Loucy (cell line): ENCODE data around the gene C5AR2.

Experiments used
- EZH2phosphoT487 ChIP-seq: fragments of 200-600 bp; IDR thresholded peaks from 2 replicates; pipeline ENCODE4 v1.6.1; 2018; ENCODE audit warnings: antibody characterized with exemption, mild to moderate bottlenecking, moderate library complexity, borderline replicate concordance
- TF ChIP-seq, protein P1 (sequence below): fragments of 200-600 bp; sonication (generic); conservative IDR thresholded peaks from 2 replicates; pipeline ENCODE4 v1.5.1; 2014; ENCODE audit warnings: mild to moderate bottlenecking, antibody characterized with exemption, low read length

DNA sequence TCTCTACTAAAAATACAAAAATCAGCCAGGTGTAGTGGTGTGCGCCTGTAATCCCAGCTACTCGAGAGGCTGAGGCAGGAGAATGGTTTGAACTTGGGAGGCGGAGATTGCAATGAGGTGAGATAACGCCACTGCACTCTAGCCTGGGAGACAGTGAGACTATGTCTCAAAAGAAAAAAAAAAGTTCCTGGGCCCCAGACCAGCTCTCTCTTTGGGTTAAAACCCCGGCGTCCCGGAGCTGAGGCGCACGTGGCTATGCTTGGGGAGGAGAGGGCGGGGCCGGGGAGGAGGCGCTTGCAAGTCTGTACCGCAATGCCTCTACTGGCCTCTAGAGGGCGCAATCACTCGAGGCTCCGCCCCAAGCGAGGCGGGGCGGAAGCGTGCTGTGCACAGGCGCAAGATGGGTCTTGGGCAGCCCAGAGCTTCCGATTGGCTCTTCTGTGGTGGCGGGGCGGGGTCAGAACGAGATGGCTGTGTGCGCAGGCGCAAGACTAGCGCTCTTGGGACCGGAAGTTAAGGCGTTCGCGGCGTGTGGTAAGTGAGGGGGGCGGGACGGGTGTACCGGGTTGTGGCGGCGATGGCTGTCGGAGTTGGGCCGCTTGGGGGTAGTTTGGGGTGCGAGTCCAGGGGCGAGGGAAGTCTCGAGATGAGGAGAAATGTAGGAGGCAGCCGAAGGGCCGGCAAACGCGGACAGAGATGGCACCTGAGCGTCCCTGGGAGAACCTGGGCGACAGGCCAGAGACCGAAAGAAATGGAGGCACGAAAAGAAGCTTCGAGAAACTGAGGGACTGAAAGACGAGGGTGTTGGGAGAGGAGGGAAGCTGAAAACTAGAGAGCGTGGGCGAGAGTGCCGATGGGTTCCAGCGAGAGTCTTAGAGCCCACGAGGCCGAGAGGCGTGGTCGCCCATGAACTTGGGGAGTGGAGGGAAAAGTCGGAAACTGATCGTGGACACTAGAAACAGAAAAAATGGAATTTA, 17.1 kb downstream of the C5AR2 start, which contains the start of gene DHX34:
- TF ChIP-seq, protein P1, sequence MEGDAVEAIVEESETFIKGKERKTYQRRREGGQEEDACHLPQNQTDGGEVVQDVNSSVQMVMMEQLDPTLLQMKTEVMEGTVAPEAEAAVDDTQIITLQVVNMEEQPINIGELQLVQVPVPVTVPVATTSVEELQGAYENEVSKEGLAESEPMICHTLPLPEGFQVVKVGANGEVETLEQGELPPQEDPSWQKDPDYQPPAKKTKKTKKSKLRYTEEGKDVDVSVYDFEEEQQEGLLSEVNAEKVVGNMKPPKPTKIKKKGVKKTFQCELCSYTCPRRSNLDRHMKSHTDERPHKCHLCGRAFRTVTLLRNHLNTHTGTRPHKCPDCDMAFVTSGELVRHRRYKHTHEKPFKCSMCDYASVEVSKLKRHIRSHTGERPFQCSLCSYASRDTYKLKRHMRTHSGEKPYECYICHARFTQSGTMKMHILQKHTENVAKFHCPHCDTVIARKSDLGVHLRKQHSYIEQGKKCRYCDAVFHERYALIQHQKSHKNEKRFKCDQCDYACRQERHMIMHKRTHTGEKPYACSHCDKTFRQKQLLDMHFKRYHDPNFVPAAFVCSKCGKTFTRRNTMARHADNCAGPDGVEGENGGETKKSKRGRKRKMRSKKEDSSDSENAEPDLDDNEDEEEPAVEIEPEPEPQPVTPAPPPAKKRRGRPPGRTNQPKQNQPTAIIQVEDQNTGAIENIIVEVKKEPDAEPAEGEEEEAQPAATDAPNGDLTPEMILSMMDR = peak; percentile 88
- no peak for TF ChIP-seq EZH2phosphoT487
